PC-3 (cell line): ENCODE data around the gene TNXB. TPM values are rescaled to one million over a fixed set of nuclear protein-coding genes. Genes with fewer than 3 reads are reported as not detected.
A peak's percentile ranks its signal among the peaks of the same experiment; 100 is the strongest.
"Not testable (repeated sequence)": the region's sequence is repeated elsewhere in the genome, so short reads cannot be mapped to it uniquely, and the experiment has no call there.

Source experiments
- ATAC-seq: fragments of 200-7000 bp; cut with Tn5 transposase; 2 replicates; pipeline ENCODE4 v1.9.1; 2020; ENCODE audit warnings: mild to moderate bottlenecking, moderate library complexity
- BruUV-seq: library from RNA; stranded (reverse); fragments of 400-500 nt; replicated peaks from 2 replicates; lab custom pipeline; 2021; lab: Mats Ljungman, UMichigan
- CTCF ChIA-PET: fragments of 300-600 bp; sonication (Branson Sonifier 250); formaldehyde crosslinking; loops from one replicate; lab custom pipeline; 2022; ENCODE audit warnings: antibody characterized with exemption; lab: Charles Lee
- POLR2A ChIA-PET: fragments of 300-600 bp; sonication (Branson Sonifier 250); formaldehyde crosslinking; loops from one replicate; lab custom pipeline; 2022; ENCODE audit warnings: antibody characterized with exemption; ENCODE audit not compliant: unreplicated experiment; lab: Charles Lee
- DNase-seq: peaks from one replicate; pipeline ENCODE4 v3.0.0-alpha.2; 2015
- H2AFZ ChIP-seq: fragments of 300-600 bp; sonication (generic); 2 replicates; pipeline ENCODE4 v1.6.0; 2016; ENCODE audit warnings: antibody characterized with exemption, low read length
- H3F3A ChIP-seq: fragments of 300-600 bp; sonication (generic); one replicate; pipeline ENCODE4 v1.6.0; 2017; ENCODE audit warnings: antibody characterized with exemption, low read length, control low read depth, mild to moderate bottlenecking; ENCODE audit not compliant: unreplicated experiment
- H3K27ac ChIP-seq: fragments of 300-600 bp; sonication (generic); 2 replicates; pipeline ENCODE4 v1.5.1; 2016; ENCODE audit warnings: mild to moderate bottlenecking, low read length
- H3K27me3 ChIP-seq: fragments of 300-600 bp; sonication (generic); 2 replicates; pipeline ENCODE4 v1.6.1; 2016; ENCODE audit warnings: low read length, mixed read lengths
- H3K36me3 ChIP-seq: fragments of 300-600 bp; sonication (generic); 2 replicates; pipeline ENCODE4 v1.6.1; 2016; ENCODE audit warnings: low read depth, mixed run types, low read length, mixed read lengths
- H3K4me1 ChIP-seq: fragments of 300-600 bp; sonication (generic); 2 replicates; pipeline ENCODE4 v1.5.1; 2016; ENCODE audit warnings: low read length; ENCODE audit not compliant: insufficient read depth
- H3K4me2 ChIP-seq: fragments of 300-600 bp; sonication (generic); 2 replicates; pipeline ENCODE4 v1.6.0; 2016; ENCODE audit warnings: low read length
- H3K4me3 ChIP-seq: fragments of 300-600 bp; sonication (generic); 2 replicates; pipeline ENCODE4 v1.5.1; 2016; ENCODE audit warnings: mild to moderate bottlenecking, low read length, mixed read lengths
- H3K79me2 ChIP-seq: fragments of 300-600 bp; sonication (generic); 2 replicates; pipeline ENCODE4 v1.6.1; 2017; ENCODE audit warnings: low read length, mixed read lengths
- H3K9ac ChIP-seq: fragments of 300-600 bp; sonication (generic); 2 replicates; pipeline ENCODE4 v1.6.0; 2016; ENCODE audit warnings: mild to moderate bottlenecking, low read length
- H3K9me2 ChIP-seq: fragments of 300-600 bp; sonication (generic); replicated peaks from 2 replicates; pipeline ENCODE4 v1.6.1; 2016; ENCODE audit warnings: mixed run types, low read length, mixed read lengths
- H3K9me3 ChIP-seq: fragments of 300-600 bp; sonication (generic); 2 replicates; pipeline ENCODE4 v1.6.1; 2016; ENCODE audit warnings: low read length, mixed read lengths
- H4K20me1 ChIP-seq: fragments of 300-600 bp; sonication (generic); 2 replicates; pipeline ENCODE4 v1.6.1; 2016; ENCODE audit warnings: low read length, mixed read lengths
- intact Hi-C: fragments of 100-400 bp; cut with micrococcal nuclease; formaldehyde crosslinking; loops from 2 replicates; pipeline ENCODE4 v1.9.0; 2023
- total RNA-seq: library from RNA; depleted of rRNA; stranded (reverse); fragments of >200 nt; gene quantifications from 2 replicates; pipeline ENCODE4 v1.2.3, GENCODE V29; 2014

The TNXB gene
- total RNA-seq, 1 experiment from 2014 or later: 2.9 TPM

DNA sequence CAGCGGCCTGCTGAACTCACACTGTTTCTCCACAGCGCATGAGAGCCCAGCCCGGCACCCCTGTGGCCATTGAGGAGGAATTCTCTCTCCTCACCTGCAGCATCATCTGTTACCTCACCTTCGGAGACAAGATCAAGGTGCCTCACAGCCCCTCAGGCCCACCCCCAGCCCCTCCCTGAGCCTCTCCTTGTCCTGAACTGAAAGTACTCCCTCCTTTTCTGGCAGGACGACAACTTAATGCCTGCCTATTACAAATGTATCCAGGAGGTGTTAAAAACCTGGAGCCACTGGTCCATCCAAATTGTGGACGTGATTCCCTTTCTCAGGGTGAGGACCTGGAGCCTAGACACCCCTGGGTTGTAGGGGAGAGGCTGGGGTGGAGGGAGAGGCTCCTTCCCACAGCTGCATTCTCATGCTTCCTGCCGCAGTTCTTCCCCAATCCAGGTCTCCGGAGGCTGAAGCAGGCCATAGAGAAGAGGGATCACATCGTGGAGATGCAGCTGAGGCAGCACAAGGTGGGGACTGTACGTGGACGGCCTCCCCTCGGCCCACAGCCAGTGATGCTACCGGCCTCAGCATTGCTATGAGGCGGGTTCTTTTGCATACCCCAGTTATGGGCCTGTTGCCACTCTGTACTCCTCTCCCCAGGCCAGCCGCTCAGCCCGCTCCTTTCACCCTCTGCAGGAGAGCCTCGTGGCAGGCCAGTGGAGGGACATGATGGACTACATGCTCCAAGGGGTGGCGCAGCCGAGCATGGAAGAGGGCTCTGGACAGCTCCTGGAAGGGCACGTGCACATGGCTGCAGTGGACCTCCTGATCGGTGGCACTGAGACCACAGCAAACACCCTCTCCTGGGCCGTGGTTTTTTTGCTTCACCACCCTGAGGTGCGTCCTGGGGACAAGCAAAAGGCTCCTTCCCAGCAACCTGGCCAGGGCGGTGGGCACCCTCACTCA lies 69.5 kb downstream of the TNXB start:
- BruUV-seq, H3K4me3 ChIP-seq, ATAC-seq, H3K4me1 ChIP-seq, POLR2A ChIA-PET, CTCF ChIA-PET, H3F3A ChIP-seq, DNase-seq, H3K9me2 ChIP-seq, H4K20me1 ChIP-seq, H2AFZ ChIP-seq, H3K9ac ChIP-seq, H3K27ac ChIP-seq, intact Hi-C loops, H3K9me3 ChIP-seq, H3K27me3 ChIP-seq, H3K79me2 ChIP-seq, H3K36me3 ChIP-seq, H3K4me2 ChIP-seq: not testable (repeated sequence)

GRCh38 chr6:32038878-32039277 lies 70.3 kb downstream of the TNXB start:
- H3K9ac ChIP-seq, DNase-seq, H3K36me3 ChIP-seq, H4K20me1 ChIP-seq, intact Hi-C loops, H3F3A ChIP-seq, H3K4me2 ChIP-seq, H3K79me2 ChIP-seq, H3K9me3 ChIP-seq, ATAC-seq, H3K27me3 ChIP-seq, POLR2A ChIA-PET, H3K9me2 ChIP-seq, H2AFZ ChIP-seq, H3K4me1 ChIP-seq, BruUV-seq, H3K27ac ChIP-seq, CTCF ChIA-PET, H3K4me3 ChIP-seq: not testable (repeated sequence)

DNA sequence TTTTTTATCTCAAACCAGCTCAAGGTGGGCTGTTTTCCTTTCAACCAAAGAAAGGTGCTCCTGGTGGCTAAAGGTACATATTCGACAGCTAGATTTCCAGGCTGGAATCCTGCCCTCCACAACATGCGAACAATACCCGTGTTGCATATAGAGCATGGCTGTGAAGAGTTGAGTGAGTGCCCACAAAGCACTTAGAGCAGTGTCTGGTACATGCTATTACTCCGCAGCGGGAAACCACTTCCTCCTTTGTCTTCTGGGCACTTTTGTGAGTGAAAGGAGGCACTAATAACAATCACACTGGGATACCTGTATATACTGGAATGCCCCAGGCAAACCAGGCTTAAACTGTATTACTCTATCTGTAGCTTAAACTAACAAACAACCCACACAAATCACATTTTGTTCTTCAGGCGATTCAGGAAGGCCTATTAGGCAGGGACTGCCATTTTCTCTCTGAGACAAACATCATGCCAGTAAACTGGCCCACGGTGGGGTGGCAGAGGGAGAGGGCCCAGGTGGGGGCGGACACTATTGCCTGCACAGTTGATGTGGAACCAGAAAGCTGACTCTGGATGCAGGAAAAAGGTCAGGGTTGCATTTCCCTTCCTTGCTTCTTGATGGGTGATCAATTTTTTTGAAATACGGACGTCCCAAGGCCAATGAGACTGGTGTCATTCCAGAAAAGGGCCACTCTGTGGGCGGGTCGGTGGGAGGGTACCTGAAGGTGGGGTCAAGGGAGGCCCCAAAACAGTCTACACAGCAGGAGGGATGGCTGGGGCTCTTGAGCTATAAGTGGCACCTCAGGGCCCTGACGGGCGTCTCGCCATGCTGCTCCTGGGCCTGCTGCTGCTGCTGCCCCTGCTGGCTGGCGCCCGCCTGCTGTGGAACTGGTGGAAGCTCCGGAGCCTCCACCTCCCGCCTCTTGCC lies 71.3 kb downstream of the TNXB start, which contains the start of gene CYP21A2:
Gene CYP21A2 (plus strand): TSS at position 818 of the 927 bp plus-strand sequence. CDS start 8 bp downstream, at position 826.
- H3K4me3 ChIP-seq, H3F3A ChIP-seq, H4K20me1 ChIP-seq, intact Hi-C loops, H3K27me3 ChIP-seq, H3K4me2 ChIP-seq, H3K79me2 ChIP-seq, BruUV-seq, H2AFZ ChIP-seq, H3K27ac ChIP-seq, H3K9ac ChIP-seq, DNase-seq, POLR2A ChIA-PET, CTCF ChIA-PET, H3K9me3 ChIP-seq, H3K9me2 ChIP-seq, H3K4me1 ChIP-seq, H3K36me3 ChIP-seq: not testable (repeated sequence)
- peak; percentile 30 for ATAC-seq

- CTCF ChIA-PET, H2AFZ ChIP-seq, H4K20me1 ChIP-seq, H3K27me3 ChIP-seq, POLR2A ChIA-PET, H3K4me2 ChIP-seq, H3K27ac ChIP-seq, H3K9ac ChIP-seq, BruUV-seq, ATAC-seq, H3K79me2 ChIP-seq, intact Hi-C loops, H3K4me1 ChIP-seq, H3K9me2 ChIP-seq, H3F3A ChIP-seq, H3K9me3 ChIP-seq, H3K4me3 ChIP-seq, DNase-seq, H3K36me3 ChIP-seq: not testable (repeated sequence)
Measured at GRCh38 chr6:32037136-32037535, 72.0 kb downstream of the TNXB start.

- POLR2A ChIA-PET, H3K4me3 ChIP-seq, intact Hi-C loops, H3K27ac ChIP-seq, H2AFZ ChIP-seq, H3K27me3 ChIP-seq, BruUV-seq, DNase-seq, H3K79me2 ChIP-seq, H3K9me3 ChIP-seq, H3F3A ChIP-seq, H3K9ac ChIP-seq, H3K4me1 ChIP-seq, CTCF ChIA-PET, H4K20me1 ChIP-seq, H3K9me2 ChIP-seq, ATAC-seq, H3K4me2 ChIP-seq, H3K36me3 ChIP-seq: not testable (repeated sequence)
Measured at GRCh38 chr6:32035283-32036013, 73.7 kb downstream of the TNXB start.

GRCh38 chr6:32029553-32029952 lies 79.6 kb downstream of the TNXB start:
- ATAC-seq, BruUV-seq, H3K36me3 ChIP-seq, DNase-seq, H3K27me3 ChIP-seq, H2AFZ ChIP-seq, POLR2A ChIA-PET, H3K4me3 ChIP-seq, H3K79me2 ChIP-seq, H3K9ac ChIP-seq, CTCF ChIA-PET, intact Hi-C loops, H3K4me2 ChIP-seq, H3K9me3 ChIP-seq, H3F3A ChIP-seq, H3K4me1 ChIP-seq, H3K27ac ChIP-seq, H4K20me1 ChIP-seq, H3K9me2 ChIP-seq: not testable (repeated sequence)
